Smooth muscle cell (in vitro differentiated cells): ENCODE measurements around the gene MAST2. TPM values are rescaled to one million over a fixed set of nuclear protein-coding genes. Genes with fewer than 3 reads are reported as not detected.

ENCODE experiments used
- DNase-seq: peaks from one replicate; lab custom pipeline; 2025; ENCODE audit not compliant: unreplicated experiment; lab: John Stamatoyannopoulos, UW
- H2AFZ ChIP-seq: fragments of 200-600 bp; sonication (generic); 2 replicates; pipeline ENCODE4 v1.6.0; 2016; ENCODE audit warnings: antibody characterized with exemption, low read depth, mild to moderate bottlenecking
- H3F3A ChIP-seq: fragments of 200-600 bp; sonication (generic); 2 replicates; pipeline ENCODE4 v1.6.0; 2017; ENCODE audit warnings: antibody characterized with exemption, low read depth
- H3K27ac ChIP-seq: fragments of 200-600 bp; sonication (generic); 2 replicates; pipeline ENCODE4 v1.5.1; 2016; ENCODE audit warnings: low read depth, mild to moderate bottlenecking
- H3K27me3 ChIP-seq: fragments of 200-600 bp; sonication (generic); 2 replicates; pipeline ENCODE4 v1.6.1; 2016; ENCODE audit warnings: low read depth, mild to moderate bottlenecking
- H3K36me3 ChIP-seq: fragments of 200-600 bp; sonication (generic); 2 replicates; pipeline ENCODE4 v1.5.1; 2016; ENCODE audit warnings: low read depth
- H3K4me1 ChIP-seq: fragments of 200-600 bp; sonication (generic); 2 replicates; pipeline ENCODE4 v1.5.1; 2016; ENCODE audit warnings: low read depth
- H3K4me2 ChIP-seq: fragments of 200-600 bp; sonication (generic); 2 replicates; pipeline ENCODE4 v1.6.0; 2016; ENCODE audit warnings: mild to moderate bottlenecking
- H3K4me3 ChIP-seq: fragments of 200-600 bp; sonication (generic); 2 replicates; pipeline ENCODE4 v1.5.1; 2016; ENCODE audit warnings: mild to moderate bottlenecking
- H3K79me2 ChIP-seq: fragments of 200-600 bp; sonication (generic); 2 replicates; pipeline ENCODE4 v1.6.0; 2016; ENCODE audit warnings: low read depth, mild to moderate bottlenecking
- H3K9ac ChIP-seq: fragments of 200-600 bp; sonication (generic); 2 replicates; pipeline ENCODE4 v1.6.0; 2016; ENCODE audit warnings: low read depth
- H3K9me3 ChIP-seq: fragments of 200-600 bp; sonication (generic); replicated peaks from 2 replicates; pipeline ENCODE4 v1.5.1; 2016; ENCODE audit warnings: low read depth
- H4K20me1 ChIP-seq: fragments of 200-600 bp; sonication (generic); 2 replicates; pipeline ENCODE4 v1.6.0; 2016; ENCODE audit warnings: low read depth
- WGBS: methylation state at CpG from one replicate; pipeline ENCODE4 v1.1.7; 2016; ENCODE audit warnings: low lambda C conversion rate; 5-methylcytosine and 5-hydroxymethylcytosine counted together
- polyA plus RNA-seq: library from polyadenylated mRNA; unstranded; fragments of >200 nt; fragmentation: Nextera tagmentation; extraction: Ambion mirVana; gene quantifications from 2 replicates; pipeline ENCODE4 v1.2.1, GENCODE V29; 2016
- total RNA-seq: library from RNA; depleted of rRNA; stranded (reverse); fragments of >200 nt; gene quantifications from 2 replicates; pipeline ENCODE4 v1.2.3, GENCODE V29; 2014
- TF ChIP-seq, protein P1 (sequence below): fragments of 200-600 bp; sonication (generic); IDR thresholded peaks from 2 replicates; pipeline ENCODE4 v1.5.1; 2017; ENCODE audit warnings: borderline replicate concordance, mild to moderate bottlenecking, antibody characterized with exemption; ENCODE audit not compliant: insufficient read depth, poor library complexity, severe bottlenecking

Gene MAST2
- total and polyA plus RNA-seq, 2 experiments from 2014 or later = 18.4 to 26.2 TPM

DNA sequence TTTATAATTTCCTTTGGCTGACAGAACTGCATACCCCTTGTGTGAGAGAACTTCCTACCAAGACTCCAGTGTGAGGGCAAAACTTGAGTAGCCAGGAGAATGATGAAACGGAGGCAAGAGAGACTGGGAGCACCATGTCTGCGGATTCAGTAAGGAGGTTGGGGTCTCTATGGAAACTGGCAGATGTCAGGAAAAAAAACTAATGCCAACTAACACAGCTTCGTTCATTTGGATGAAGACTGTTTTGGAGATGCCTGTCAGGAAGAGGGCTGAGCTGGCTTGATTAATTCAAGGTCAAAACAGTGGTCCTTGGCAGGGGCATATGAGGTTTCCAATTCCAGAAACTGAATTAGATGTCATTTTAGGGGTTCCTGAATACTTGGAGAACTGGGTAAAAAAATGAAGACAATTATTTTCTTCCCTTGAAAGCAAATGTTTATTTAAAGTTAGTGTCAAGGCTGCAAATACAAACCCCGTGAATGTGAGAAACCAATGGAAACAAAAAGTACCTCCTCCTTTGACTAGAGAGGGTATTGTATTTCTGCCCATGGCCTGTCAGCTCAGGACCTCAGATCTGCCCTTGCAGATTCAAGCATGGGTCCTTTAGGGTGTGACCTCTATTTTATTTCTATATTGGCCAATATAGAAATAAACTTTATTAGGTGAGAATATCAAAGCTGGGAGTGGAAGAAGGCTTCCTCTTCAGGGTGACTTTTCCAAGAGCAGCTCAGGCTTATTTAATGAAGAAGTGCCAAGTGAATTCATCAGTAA is 110.5 kb downstream of the MAST2 start:
- DNase-seq = no peak
- H3K9ac ChIP-seq = peak overlapping the region; percentile 80

DNA sequence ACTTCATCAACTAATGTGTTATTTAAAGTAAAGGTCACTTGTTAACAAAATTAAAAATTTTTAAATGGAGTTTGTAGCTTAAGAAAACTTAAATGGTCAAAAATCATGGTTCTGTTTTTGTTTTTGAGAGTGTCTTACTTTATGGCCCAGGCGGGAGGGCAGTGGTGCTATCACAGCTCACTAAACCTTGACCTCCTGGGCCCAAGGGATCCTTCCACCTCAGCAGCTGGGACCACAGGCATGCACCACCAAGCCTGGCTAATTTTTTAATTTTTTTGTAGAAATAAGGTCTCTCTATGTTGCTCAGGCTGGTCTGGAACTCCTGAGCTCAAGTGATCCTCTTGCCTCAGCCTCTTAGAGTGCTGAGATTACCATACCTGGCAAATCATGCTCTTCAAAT is 111.4 kb downstream of the MAST2 start:
- H3K36me3 ChIP-seq = no peaks in the 10 kb centered on the region
- H3F3A ChIP-seq = peaks cover 16% of the 10 kb centered on the region
- peak overlapping the region; percentile 80 for H3K9ac ChIP-seq
- no peaks in the 10 kb centered on the region for H3K9me3 ChIP-seq
- TF ChIP-seq, protein P1, sequence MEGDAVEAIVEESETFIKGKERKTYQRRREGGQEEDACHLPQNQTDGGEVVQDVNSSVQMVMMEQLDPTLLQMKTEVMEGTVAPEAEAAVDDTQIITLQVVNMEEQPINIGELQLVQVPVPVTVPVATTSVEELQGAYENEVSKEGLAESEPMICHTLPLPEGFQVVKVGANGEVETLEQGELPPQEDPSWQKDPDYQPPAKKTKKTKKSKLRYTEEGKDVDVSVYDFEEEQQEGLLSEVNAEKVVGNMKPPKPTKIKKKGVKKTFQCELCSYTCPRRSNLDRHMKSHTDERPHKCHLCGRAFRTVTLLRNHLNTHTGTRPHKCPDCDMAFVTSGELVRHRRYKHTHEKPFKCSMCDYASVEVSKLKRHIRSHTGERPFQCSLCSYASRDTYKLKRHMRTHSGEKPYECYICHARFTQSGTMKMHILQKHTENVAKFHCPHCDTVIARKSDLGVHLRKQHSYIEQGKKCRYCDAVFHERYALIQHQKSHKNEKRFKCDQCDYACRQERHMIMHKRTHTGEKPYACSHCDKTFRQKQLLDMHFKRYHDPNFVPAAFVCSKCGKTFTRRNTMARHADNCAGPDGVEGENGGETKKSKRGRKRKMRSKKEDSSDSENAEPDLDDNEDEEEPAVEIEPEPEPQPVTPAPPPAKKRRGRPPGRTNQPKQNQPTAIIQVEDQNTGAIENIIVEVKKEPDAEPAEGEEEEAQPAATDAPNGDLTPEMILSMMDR = no peak
- no peaks in the 10 kb centered on the region for H4K20me1 ChIP-seq
- H3K4me2 ChIP-seq = peak overlapping the region; percentile 82
- no peak overlapping the region for H2AFZ ChIP-seq
- no peak for DNase-seq
- H3K27ac ChIP-seq = peak overlapping the region; percentile 93
- no peak overlapping the region for H3K4me3 ChIP-seq
- WGBS = 97% methylated on average over 1 of the region's 1 CpG
- peaks cover 19% of the 10 kb centered on the region for H3K79me2 ChIP-seq
- peaks cover 21% of the 10 kb centered on the region for H3K4me1 ChIP-seq
- H3K27me3 ChIP-seq = no peaks in the 10 kb centered on the region

More for the DNA sequence above, 110.5 kb downstream of the MAST2 start:
- Histone ChIP-seq H3K36me3 (no peaks in the 10 kb centered on the region), H3K9me3 (no peaks in the 10 kb centered on the region), H3K27ac (peak overlapping the region; percentile 93), H4K20me1 (no peaks in the 10 kb centered on the region), H3F3A (peaks cover 16% of the 10 kb centered on the region), H2AFZ (peak overlapping the region; percentile 20), H3K4me3 (peak overlapping the region; percentile 14), H3K4me1 (peaks cover 21% of the 10 kb centered on the region), H3K4me2 (peak overlapping the region; percentile 82), H3K79me2 (peaks cover 19% of the 10 kb centered on the region), H3K27me3 (no peaks in the 10 kb centered on the region)
- 16% methylated on average over 4 of the region's 4 CpGs for WGBS
- TF ChIP-seq, protein P1 = no peak

- 98% methylated on average over 10 of the region's 10 CpGs for WGBS
- TF ChIP-seq, protein P1 = no peak
Measured at GRCh38 chr1:45922374-45922773, 119.0 kb downstream of the MAST2 start.

More at GRCh38 chr1:45922374-45922773, 119.0 kb downstream of the MAST2 start:
- H3K4me3 ChIP-seq = no peak overlapping the region
- H3K9me3 ChIP-seq = no peaks in the 10 kb centered on the region
- no peaks in the 10 kb centered on the region for H3K27me3 ChIP-seq
- no peak overlapping the region for H3K4me2 ChIP-seq
- no peak overlapping the region for H2AFZ ChIP-seq
- no peak overlapping the region for H3K27ac ChIP-seq
- H3F3A ChIP-seq = peaks cover 9% of the 10 kb centered on the region
- DNase-seq = no peak
- H3K4me1 ChIP-seq = peaks cover 29% of the 10 kb centered on the region
- no peaks in the 10 kb centered on the region for H4K20me1 ChIP-seq
- no peak overlapping the region for H3K9ac ChIP-seq
- H3K36me3 ChIP-seq = no peaks in the 10 kb centered on the region
- peaks cover 12% of the 10 kb centered on the region for H3K79me2 ChIP-seq
